ENCODE data around the gene EPYC.

The EPYC gene

GRCh38 chr12:90954921-90955320, 49.9 kb downstream of the EPYC start, which contains the start of gene CCER1:
Gene CCER1 (minus strand): TSS chr12:90955176. CDS start chr12:90954742, 434 bp downstream.
- no peak for DNase-seq (ENCODE audit: low read depth)

DNA sequence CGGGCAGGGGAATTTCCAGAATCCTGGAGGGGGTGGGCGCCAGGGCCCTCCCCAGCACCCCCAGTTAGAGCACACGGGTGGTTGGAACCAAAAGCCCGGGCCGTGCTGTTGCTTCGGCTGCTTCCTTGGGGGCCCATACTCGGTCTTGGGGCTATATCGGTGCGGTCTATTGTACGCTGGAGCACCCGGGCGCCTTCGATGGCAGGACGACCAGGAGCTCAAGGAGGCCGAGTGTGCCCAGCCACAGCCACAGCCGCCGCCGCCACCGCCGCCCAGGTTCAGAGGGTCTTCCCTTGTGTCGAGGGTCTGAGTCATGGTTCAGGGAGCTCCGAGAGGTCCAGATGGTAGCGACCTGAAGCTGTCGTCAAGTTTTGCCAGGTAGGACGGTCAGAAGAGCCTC, 50.3 kb downstream of the EPYC start:
- no peak for DNase-seq (ENCODE audit: low read depth)

- DNase-seq (ENCODE audit: low read depth): no peak
These were observed 50.8 kb downstream of the EPYC start for GRCh38 chr12:90953956-90954421.

- DNase-seq (ENCODE audit: low read depth): no peak
These were observed 53.2 kb downstream of the EPYC start for GRCh38 chr12:90951432-90952105.

- DNase-seq (ENCODE audit: low read depth): no peak
These were observed 56.9 kb downstream of the EPYC start for GRCh38 chr12:90947869-90948268.

DNA sequence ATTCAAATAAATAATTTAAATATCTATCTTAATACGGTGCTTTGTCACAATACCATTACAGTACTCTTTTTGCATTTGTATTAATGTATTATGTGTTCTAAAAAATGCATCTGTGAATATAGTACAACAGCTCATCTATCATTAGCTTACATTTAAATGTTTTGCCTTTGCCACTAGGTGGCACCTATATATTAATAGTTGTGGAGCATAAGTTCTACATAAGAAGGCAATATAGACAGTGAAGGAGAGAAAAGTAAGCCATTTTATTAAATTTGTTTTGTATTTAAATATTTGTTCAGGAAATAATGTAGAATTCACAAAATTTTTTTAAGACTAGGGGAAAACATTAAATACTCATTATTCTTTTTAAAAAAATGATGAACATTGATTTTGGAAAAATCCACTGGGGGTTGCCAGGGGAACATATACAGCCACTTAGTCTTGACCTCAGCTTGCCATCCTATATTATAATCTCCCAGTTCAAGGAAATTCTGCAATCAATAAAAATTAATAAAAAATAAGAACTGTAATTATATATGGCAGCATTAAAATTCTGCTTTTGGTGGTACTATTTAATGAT, 59.6 kb downstream of the EPYC start:
- DNase-seq (ENCODE audit: low read depth): peak; percentile 39

DNA sequence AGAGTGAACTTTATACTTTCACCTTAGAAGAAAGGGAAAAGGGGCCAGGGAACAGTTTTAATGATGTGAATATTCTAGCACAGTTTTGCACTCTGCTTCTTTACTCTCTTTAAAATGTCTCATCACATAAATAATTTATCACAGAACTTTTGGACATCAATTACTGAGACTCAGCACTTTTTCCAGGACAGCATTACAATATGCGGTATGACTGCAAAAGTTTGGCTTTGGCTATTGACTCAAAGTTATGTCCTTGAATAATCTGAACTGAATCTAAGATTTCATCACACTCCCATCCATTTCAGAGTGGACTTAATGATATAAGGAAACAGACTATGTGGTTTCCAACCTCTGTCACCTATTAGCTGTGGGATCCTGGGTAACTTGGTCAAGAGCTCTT, 61.5 kb downstream of the EPYC start:
- peak; percentile 11 for DNase-seq (ENCODE audit: low read depth)

GRCh38 chr12:90940872-90941499, 63.8 kb downstream of the EPYC start:
- peak; percentile 78 for DNase-seq (ENCODE audit: low read depth)

DNA sequence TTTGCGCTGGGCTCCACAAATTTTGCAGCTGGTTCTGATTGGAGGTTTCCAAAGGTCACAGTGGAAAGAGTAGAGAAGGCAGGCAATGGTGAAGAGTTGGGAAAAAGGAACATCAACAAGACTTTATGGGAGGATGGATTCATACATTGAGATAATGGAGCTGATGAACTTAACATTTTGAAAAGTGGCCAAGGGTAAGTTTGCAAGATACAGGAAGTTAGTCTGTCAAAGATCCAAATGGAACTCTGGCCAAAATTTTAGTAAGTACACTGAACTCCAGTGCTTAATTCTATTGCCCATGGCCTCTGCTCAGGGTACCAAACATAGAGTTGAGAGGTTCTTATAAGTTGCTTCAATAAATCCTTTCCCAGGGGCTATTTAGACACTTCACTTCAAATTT, 65.4 kb downstream of the EPYC start:
- DNase-seq (ENCODE audit: low read depth): peak; percentile 14

DNA sequence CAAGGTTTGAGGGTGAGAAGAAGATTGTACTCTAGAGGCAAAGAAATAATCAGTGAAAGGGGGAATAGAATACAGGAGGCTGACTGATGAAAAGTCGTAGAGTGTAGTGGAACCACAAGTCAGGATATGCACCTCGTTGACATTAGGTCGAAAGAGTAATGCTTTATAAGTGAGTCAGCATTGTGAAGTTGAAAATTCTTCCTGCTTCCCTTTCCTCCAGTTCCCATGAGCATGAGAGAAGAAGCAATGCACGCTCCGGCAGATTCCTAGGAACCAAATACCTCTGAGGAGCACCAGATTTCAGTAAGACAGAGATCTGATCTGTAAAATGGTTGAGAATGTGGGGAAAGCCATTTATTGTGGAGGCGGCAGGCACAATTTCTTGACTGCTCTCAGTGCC, 66.3 kb downstream of the EPYC start:
- DNase-seq (ENCODE audit: low read depth): peak; percentile 78

DNA sequence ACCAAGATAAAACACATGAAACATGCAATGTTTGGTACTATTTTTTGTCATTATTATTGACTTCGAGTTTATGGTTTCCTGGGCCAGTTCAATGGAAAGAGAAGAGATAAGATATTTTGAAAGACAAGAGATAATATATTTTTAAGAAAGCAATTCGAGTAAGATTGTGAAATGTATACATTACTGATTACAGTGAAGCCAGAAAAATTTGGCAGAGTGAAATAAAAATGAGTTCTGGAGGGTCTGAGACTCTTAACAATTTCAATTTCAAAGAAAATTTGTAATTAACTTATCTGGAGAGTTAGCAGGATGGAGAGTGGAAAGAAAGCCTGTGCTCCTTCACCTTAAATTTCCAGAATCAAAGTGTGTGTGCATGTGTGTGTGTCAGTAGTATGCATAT, 67.1 kb downstream of the EPYC start:
- no peak for DNase-seq (ENCODE audit: low read depth)

DNA sequence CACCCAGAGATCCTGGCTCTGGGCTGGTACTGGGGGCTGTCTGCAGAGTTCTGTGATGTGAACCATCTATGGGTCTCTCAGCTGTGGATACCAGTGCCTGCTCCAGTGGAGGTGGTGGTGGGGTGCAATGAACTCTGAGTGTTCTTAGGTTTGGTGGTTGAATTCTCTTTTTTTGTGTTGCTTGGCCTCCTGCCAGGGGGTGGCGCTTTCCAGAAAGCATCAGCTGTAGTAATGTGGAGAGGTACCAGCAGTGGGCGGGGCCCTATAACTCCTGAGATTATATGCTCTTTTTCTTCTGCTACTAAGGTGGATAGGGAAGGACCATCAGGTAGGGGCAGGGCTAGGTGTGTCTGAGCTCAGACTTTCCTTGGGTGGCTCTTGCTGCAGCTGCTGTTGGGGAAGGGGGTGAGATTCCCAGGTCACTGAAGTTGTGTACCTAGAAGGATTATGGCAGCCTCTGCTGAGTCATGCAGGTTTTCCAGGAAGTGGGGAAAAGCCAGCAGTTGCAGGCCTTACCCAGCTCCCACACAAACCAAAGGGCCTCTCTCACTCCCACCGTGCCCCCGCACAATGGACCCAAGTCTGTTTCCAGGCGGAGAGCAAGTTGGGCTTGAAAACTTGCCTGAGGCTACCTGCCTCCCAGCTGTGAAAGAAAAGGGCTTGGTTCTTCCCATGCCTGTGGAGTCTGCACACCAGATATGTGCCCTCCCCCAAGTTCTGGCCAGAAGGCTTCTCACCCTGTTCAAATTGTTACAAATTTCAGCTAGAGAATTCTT, 68.4 kb downstream of the EPYC start:
- no peak for DNase-seq (ENCODE audit: low read depth)

- no peak for DNase-seq (ENCODE audit: low read depth)
These were observed 79.2 kb downstream of the EPYC start for GRCh38 chr12:90925562-90925961.

DNA sequence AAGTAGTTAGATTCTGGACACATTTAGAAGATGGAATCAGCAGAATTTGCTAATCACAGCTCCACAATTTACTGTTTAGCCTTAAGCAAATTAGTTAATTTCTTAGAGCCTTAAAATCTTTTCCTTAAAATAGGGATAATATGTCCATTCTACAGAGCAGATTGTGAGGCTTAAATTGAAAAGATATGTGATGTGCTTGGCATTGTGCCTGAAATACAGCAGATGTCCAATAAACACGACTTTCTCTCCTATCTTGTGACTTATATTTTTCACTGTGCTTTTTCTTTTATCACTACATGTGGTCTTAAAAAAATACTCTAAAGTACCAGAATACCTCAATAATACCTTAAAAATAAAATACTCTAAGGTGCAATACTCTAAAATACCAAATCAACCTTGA, 80.4 kb downstream of the EPYC start:
- DNase-seq (ENCODE audit: low read depth): no peak

GRCh38 chr12:90922145-90922627, 82.6 kb downstream of the EPYC start:
- DNase-seq (ENCODE audit: low read depth): peak; percentile 62

- no peak for DNase-seq (ENCODE audit: low read depth)
These were observed 83.2 kb downstream of the EPYC start for GRCh38 chr12:90921536-90921935.

DNA sequence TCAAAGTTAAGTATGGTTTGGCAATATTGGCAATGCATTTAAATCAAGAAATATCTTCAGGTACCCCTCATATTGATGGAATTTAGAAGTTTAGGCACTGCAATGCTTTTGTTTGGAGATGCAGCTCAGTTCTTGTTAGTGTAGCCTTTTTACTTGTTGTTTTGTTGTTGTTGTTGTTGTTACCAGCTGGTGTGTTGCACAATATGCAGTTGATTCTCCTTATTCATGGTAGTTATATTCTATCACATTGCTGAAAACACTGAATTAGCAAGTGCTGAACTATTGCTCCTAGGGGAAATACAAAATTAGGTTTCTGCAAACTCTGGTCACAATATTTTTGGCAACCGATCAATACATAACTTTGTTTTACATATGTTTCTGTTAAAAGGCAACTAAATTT, 84.5 kb downstream of the EPYC start:
- no peak for DNase-seq (ENCODE audit: low read depth)

- no peak for DNase-seq (ENCODE audit: low read depth)
These were observed 87.3 kb downstream of the EPYC start for GRCh38 chr12:90917431-90917830.

- no peak for DNase-seq (ENCODE audit: low read depth)
These were observed 88.3 kb downstream of the EPYC start for GRCh38 chr12:90916516-90916915.

GRCh38 chr12:90915353-90915752, 89.4 kb downstream of the EPYC start:
- no peak for DNase-seq (ENCODE audit: low read depth)
